Measurements from ENCODE around the gene RIPOR2.

- TF ChIP-seq JUND (IDR thresholded peaks at IDR 0.05; ENCODE audit: low read depth, low read length) (no peak), SIN3A (IDR thresholded peaks at IDR 0.05; ENCODE audit: low read depth, low read length) (no peak), MTA3 (IDR thresholded peaks at IDR 0.05; ENCODE audit: borderline replicate concordance, low read length) (no peak)
- TF ChIP-seq, protein P1, sequence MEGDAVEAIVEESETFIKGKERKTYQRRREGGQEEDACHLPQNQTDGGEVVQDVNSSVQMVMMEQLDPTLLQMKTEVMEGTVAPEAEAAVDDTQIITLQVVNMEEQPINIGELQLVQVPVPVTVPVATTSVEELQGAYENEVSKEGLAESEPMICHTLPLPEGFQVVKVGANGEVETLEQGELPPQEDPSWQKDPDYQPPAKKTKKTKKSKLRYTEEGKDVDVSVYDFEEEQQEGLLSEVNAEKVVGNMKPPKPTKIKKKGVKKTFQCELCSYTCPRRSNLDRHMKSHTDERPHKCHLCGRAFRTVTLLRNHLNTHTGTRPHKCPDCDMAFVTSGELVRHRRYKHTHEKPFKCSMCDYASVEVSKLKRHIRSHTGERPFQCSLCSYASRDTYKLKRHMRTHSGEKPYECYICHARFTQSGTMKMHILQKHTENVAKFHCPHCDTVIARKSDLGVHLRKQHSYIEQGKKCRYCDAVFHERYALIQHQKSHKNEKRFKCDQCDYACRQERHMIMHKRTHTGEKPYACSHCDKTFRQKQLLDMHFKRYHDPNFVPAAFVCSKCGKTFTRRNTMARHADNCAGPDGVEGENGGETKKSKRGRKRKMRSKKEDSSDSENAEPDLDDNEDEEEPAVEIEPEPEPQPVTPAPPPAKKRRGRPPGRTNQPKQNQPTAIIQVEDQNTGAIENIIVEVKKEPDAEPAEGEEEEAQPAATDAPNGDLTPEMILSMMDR (IDR thresholded peaks at IDR 0.05 in 2 of 3, conservative IDR thresholded peaks at IDR 0.05 in 1 of 3; ENCODE audit: control insufficient read depth in 2 of 3, extremely low read depth in 1 of 3, insufficient read depth in 1 of 3, low read depth in 3 of 3, low read length in 3 of 3) = no peak
These were observed 15.6 kb downstream of the RIPOR2 start for GRCh38 chr6:24920136-24920535.
